GM18498 (cell line): ENCODE results near the gene MLLT3.

Experiments
- ATAC-seq: cut with Tn5 transposase; IDR thresholded peaks from one replicate; pipeline ENCODE4 v1.9.1; 2021; ENCODE audit warnings: mild to moderate bottlenecking, moderate library complexity; ENCODE audit not compliant: unreplicated experiment

Gene MLLT3

GRCh38 chr9:20561531-20561930 lies 60.8 kb downstream of the MLLT3 start:
- ATAC-seq, result no peak

- ATAC-seq, result no peak
These were observed 62.9 kb downstream of the MLLT3 start for GRCh38 chr9:20559231-20559890.

- ATAC-seq, result peak; percentile 34
These were observed 63.7 kb downstream of the MLLT3 start for GRCh38 chr9:20558566-20559016.

- ATAC-seq, result no peak
These were observed 64.3 kb downstream of the MLLT3 start for GRCh38 chr9:20557890-20558565.

GRCh38 chr9:20557285-20557684 lies 65.0 kb downstream of the MLLT3 start:
- no peak for ATAC-seq

- peak; percentile 25 for ATAC-seq
These were observed 68.6 kb downstream of the MLLT3 start for GRCh38 chr9:20553558-20554149.

- peak; percentile 49 for ATAC-seq
These were observed 69.3 kb downstream of the MLLT3 start for GRCh38 chr9:20552874-20553557.

GRCh38 chr9:20551835-20552234 lies 70.5 kb downstream of the MLLT3 start:
- peak; percentile 59 for ATAC-seq

- ATAC-seq, result no peak
These were observed 71.1 kb downstream of the MLLT3 start for GRCh38 chr9:20551236-20551635.

GRCh38 chr9:20550326-20550725 lies 72.0 kb downstream of the MLLT3 start:
- no peak for ATAC-seq

GRCh38 chr9:20549053-20549452 lies 73.2 kb downstream of the MLLT3 start:
- no peak for ATAC-seq

GRCh38 chr9:20545023-20545622 lies 77.2 kb downstream of the MLLT3 start:
- ATAC-seq, result no peak

- no peak for ATAC-seq
These were observed 82.0 kb downstream of the MLLT3 start for GRCh38 chr9:20540169-20540863.

GRCh38 chr9:20538956-20539355 lies 83.3 kb downstream of the MLLT3 start:
- ATAC-seq, result no peak

- ATAC-seq, result no peak
These were observed 84.2 kb downstream of the MLLT3 start for GRCh38 chr9:20538092-20538491.

- ATAC-seq, result no peak
These were observed 85.0 kb downstream of the MLLT3 start for GRCh38 chr9:20537294-20537693.

- no peak for ATAC-seq
These were observed 89.7 kb downstream of the MLLT3 start for GRCh38 chr9:20532584-20532983.

GRCh38 chr9:20529837-20530236 lies 92.5 kb downstream of the MLLT3 start:
- ATAC-seq, result no peak

- no peak for ATAC-seq
These were observed 94.0 kb downstream of the MLLT3 start for GRCh38 chr9:20528253-20528652.

GRCh38 chr9:20526500-20527319 lies 95.6 kb downstream of the MLLT3 start:
- peak; percentile 90 for ATAC-seq
